Stimulated activated CD8-positive, alpha-beta memory T cell treated with anti-CD3 and anti-CD28 coated beads, Interleukin-15, amount 100 ng/mL, for 4 hours (primary cell): ENCODE results near the gene AGBL5.
"Not testable (repeated sequence)": the region's sequence is repeated elsewhere in the genome, so short reads cannot be mapped to it uniquely, and the experiment has no call there.

ENCODE experiments used
- DNase-seq, 2 donors: peaks; one replicate each; pipeline ENCODE4 v3.0.0-alpha.2; 2020; ENCODE audit warnings: low read depth in 2 of 2

AGBL5 gene

DNA sequence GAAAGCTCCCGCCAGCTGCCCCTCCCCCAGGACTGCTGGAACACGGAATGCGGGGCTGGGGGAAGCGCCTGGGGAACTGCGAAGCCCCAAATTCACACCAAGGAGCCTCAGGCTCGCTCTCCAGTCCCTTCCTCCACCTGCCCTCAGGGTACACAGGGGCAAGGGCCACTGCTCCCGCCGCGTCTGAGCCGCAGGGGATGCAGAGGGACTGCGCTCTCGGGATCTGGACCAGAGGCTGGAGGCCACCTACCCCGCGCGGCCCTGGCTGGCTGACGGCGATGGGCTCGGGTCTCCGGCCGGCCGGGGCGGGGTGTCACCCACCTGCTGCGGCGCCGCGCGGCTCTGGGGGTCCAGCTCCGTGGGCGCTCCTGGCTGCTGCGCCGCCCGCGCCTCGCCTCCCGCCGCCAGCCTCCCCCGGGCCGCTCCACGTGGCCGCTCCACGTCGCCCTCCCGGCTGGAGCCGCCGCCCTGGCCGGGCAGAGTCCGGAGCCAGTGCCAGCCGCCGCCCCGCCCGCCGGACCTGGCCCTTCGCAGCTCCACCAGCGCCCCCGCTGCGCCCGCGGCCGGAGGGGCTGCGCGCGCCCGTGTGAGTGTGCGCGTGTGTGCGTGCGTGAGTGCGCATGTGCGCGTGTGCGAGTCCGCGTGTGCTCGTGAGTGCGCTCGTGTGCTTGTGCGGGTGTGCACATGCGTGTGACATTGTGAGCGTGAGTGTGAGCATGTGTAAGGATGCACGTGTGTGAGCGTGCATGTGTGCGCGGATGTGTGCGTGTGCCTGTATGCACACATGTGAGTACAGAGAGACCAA, 67.3 kb downstream of the AGBL5 start, which contains the start of gene CGREF1:
TSS of gene CGREF1 (minus strand) at position 604 of the 805 bp plus-strand sequence. CDS start 14,762 bp downstream, outside the sequence.
- DNase-seq: no peak

- DNase-seq: not testable (repeated sequence)
Observed at GRCh38 chr2:27119330-27119670, 67.8 kb downstream of the AGBL5 start.
